Activated CD4-positive, CD25-positive, alpha-beta regulatory T cell treated with anti-CD3 and anti-CD28 coated beads, Interleukin-2, amount 50 U/mL, for 72 hours (primary cell): ENCODE measurements around the gene ARHGAP44.

ENCODE experiments used
- DNase-seq: peaks from one replicate; pipeline ENCODE4 v3.0.0; 2021

ARHGAP44 gene

GRCh38 chr17:13030459-13031300 is 241.4 kb downstream of the ARHGAP44 start:
- peak; percentile 40 for DNase-seq

DNA sequence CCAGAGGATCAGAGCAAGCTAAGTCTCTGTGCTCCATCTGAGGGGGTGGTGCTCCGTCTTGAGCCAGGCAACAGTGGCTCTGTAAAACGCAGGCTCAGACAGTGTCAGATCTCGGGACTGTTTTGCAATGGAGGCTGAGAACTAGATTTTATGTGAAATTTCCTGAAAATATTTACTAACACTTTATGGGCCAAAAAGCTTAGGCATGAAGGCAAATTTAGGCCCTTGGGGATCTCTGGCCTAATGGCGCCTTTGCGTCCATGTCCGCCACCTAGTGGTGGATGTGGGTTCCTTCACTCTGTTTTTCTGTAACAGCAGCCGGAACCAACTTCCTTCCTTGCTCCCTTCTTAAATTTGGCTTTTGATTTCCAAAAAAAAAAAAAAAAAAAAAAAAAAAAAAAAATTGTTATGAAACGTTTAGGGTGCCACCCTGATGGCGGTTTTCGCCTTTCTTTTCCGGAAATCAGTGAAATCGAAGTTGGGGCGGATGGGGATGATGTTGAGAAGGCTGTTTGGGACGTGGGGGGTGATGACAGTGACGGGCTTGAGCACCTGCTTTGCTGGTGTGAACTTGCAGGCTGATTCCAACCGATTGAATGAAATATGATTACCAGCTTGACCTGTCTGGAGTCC is 242.5 kb downstream of the ARHGAP44 start:
- DNase-seq = peak; percentile 49

GRCh38 chr17:13035420-13035819 is 246.1 kb downstream of the ARHGAP44 start:
- no peak for DNase-seq

GRCh38 chr17:13036751-13037150 is 247.5 kb downstream of the ARHGAP44 start:
- DNase-seq = no peak

GRCh38 chr17:13038931-13039665 is 249.8 kb downstream of the ARHGAP44 start:
- no peak for DNase-seq
